HL-60 (cell line): Measurements from ENCODE around the gene ABCG4.

ENCODE experiments used
- GABPA ChIP-seq: IDR thresholded peaks from 2 replicates; pipeline ENCODE4 v1.6.1; 2012; ENCODE audit warnings: low read depth
- TF ChIP-seq, protein P1 (sequence below): IDR thresholded peaks from one replicate; pipeline ENCODE4 v1.5.1; 2011; ENCODE audit warnings: low read length, control low read depth, inconsistent platforms; ENCODE audit not compliant: insufficient read depth
- TF ChIP-seq, protein P2 (sequence below): IDR thresholded peaks from 2 replicates; pipeline ENCODE4 v1.6.1; 2012; ENCODE audit warnings: low read depth; ENCODE audit not compliant: insufficient replicate concordance

GRCh38 chr11:119115484-119116234 lies 33.2 kb upstream of the ABCG4 start:
- TF ChIP-seq, protein P1, sequence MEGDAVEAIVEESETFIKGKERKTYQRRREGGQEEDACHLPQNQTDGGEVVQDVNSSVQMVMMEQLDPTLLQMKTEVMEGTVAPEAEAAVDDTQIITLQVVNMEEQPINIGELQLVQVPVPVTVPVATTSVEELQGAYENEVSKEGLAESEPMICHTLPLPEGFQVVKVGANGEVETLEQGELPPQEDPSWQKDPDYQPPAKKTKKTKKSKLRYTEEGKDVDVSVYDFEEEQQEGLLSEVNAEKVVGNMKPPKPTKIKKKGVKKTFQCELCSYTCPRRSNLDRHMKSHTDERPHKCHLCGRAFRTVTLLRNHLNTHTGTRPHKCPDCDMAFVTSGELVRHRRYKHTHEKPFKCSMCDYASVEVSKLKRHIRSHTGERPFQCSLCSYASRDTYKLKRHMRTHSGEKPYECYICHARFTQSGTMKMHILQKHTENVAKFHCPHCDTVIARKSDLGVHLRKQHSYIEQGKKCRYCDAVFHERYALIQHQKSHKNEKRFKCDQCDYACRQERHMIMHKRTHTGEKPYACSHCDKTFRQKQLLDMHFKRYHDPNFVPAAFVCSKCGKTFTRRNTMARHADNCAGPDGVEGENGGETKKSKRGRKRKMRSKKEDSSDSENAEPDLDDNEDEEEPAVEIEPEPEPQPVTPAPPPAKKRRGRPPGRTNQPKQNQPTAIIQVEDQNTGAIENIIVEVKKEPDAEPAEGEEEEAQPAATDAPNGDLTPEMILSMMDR, result no peak
- TF ChIP-seq, protein P2, sequence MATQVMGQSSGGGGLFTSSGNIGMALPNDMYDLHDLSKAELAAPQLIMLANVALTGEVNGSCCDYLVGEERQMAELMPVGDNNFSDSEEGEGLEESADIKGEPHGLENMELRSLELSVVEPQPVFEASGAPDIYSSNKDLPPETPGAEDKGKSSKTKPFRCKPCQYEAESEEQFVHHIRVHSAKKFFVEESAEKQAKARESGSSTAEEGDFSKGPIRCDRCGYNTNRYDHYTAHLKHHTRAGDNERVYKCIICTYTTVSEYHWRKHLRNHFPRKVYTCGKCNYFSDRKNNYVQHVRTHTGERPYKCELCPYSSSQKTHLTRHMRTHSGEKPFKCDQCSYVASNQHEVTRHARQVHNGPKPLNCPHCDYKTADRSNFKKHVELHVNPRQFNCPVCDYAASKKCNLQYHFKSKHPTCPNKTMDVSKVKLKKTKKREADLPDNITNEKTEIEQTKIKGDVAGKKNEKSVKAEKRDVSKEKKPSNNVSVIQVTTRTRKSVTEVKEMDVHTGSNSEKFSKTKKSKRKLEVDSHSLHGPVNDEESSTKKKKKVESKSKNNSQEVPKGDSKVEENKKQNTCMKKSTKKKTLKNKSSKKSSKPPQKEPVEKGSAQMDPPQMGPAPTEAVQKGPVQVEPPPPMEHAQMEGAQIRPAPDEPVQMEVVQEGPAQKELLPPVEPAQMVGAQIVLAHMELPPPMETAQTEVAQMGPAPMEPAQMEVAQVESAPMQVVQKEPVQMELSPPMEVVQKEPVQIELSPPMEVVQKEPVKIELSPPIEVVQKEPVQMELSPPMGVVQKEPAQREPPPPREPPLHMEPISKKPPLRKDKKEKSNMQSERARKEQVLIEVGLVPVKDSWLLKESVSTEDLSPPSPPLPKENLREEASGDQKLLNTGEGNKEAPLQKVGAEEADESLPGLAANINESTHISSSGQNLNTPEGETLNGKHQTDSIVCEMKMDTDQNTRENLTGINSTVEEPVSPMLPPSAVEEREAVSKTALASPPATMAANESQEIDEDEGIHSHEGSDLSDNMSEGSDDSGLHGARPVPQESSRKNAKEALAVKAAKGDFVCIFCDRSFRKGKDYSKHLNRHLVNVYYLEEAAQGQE, result no peak
- TF ChIP-seq GABPA, result no peak
